G401 (cell line): ENCODE results near the gene PLEKHN1. TPM values are rescaled to one million over a fixed set of nuclear protein-coding genes. Genes with fewer than 3 reads are reported as not detected.
"Not testable (repeated sequence)": the region's sequence is repeated elsewhere in the genome, so short reads cannot be mapped to it uniquely, and the experiment has no call there.

Experiments used
- DNase-seq: peaks from one replicate; pipeline ENCODE4 v3.0.0-alpha.2; 2015; ENCODE audit warnings: low spot score
- in situ Hi-C: cut with HindIII; loops from 2 replicates; pipeline ENCODE4 v1.10.0; 2016; ENCODE audit warnings: low sequenced_read_pairs, mixed read lengths
- total RNA-seq: library from RNA; depleted of rRNA; stranded (reverse); fragments of >200 nt; shearing (Covaris generic); gene quantifications from 2 replicates; pipeline ENCODE4 v1.2.3, GENCODE V29; 2014

Gene PLEKHN1
- total RNA-seq, 1 experiment from 2014 or later, result 5.5 TPM

DNA sequence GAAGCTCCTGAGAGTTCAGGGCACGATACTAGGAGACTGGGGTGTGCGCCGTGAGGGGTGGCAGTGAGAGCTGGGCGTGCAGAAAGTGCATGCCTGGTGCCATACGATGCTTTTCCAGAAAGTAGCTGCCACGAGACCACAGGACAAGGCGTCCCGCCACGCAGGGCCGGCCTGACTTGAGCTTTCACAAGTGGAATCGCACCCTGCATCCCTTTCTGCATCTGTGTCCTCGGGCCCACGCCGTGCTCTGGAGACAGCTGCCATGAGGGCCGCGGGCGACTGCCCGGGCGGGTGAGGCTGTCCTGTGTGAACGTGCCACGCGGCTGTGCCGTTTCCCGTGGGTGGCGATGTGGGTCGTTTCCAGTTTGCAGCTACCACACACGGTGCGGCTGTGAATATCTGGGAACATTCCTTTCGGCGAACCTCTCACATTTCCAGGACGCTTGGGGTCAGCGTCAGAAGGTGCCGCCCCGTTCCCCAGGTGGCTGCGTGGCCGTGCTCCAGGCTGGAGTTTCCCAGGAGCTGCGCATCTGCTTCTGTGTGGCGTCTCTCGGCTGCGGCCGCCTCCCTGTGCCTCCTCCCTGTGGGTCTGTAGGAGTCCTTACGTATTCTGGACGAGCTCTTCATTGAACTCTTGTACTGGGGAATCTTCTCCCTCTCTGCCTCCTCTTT lies 16.6 kb downstream of the PLEKHN1 start:
- in situ Hi-C loops, result no loop called here

GRCh38 chr1:983798-984475 lies 17.7 kb downstream of the PLEKHN1 start:
- in situ Hi-C loops, result no loop called here
- no peak for DNase-seq

More for the DNA sequence above, 16.6 kb downstream of the PLEKHN1 start:
- no peak for DNase-seq

GRCh38 chr1:984476-984814 lies 18.2 kb downstream of the PLEKHN1 start:
- no peak for DNase-seq
- in situ Hi-C loops, result no loop called here

- DNase-seq, result no peak
- in situ Hi-C loops, result no loop called here
Observed at GRCh38 chr1:985126-985525, 18.8 kb downstream of the PLEKHN1 start.

DNA sequence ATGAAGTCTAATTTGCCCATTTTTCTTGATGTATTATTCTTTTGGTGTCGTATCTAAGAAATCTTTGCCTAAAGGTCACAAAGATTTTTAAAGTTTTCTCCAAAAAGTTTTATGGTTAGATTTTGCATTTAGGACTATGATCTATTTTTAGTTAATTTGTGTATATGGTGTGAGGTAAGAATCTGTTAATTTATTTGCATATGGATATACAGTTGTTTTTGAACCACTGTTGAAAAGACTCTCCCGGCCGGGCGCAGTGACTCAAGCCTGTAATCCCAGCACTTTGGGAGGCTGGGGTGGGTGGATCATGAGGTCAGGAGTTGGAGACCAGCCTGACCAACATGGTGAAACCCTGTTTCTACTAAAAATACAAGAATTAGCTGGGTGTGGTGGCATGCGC lies 21.8 kb downstream of the PLEKHN1 start:
- in situ Hi-C loops, DNase-seq: not testable (repeated sequence)

DNA sequence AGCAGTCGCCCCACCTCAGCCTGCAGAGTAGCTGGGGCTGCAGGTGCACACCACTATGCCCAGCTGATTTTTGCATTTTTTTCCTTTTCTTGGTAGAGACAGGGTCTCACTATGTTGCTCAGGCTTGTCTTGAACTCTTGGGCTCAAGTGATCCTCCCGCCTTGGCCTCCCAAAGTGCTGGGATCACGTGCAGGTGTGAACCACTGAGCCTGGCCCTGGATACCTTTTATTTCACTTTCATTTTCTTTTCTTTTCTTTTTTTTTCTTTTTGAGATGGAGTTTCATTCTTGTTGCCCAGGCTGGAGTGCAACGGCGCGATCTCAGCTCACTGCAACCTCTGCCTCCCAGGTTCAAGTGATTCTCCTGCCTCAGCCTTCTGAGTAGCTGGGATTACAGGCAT lies 25.0 kb downstream of the PLEKHN1 start:
- DNase-seq, in situ Hi-C loops: not testable (repeated sequence)

- no peak for DNase-seq
- in situ Hi-C loops, result no loop called here
Observed at GRCh38 chr1:991895-992294, 25.6 kb downstream of the PLEKHN1 start.

DNA sequence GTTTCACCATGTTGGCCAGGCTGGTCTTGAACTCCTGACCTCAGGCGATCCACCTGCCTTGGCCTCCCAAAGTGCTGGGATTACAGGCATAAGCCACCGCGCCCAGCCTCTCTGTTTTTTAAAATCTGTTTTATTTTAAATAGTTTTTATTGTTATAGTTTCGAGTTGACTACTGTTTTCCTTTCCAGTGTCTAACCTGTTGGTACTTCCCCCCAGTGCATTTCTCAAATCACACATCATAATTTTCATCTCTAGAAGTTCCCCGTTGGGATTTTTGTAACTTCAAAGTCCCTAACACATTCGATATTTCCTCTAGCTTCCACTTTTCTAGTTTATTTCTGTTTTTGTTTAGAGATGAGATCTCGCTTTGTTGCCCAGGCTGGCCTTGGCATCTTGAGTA lies 26.1 kb downstream of the PLEKHN1 start:
- in situ Hi-C loops, result no loop called here
- no peak for DNase-seq

DNA sequence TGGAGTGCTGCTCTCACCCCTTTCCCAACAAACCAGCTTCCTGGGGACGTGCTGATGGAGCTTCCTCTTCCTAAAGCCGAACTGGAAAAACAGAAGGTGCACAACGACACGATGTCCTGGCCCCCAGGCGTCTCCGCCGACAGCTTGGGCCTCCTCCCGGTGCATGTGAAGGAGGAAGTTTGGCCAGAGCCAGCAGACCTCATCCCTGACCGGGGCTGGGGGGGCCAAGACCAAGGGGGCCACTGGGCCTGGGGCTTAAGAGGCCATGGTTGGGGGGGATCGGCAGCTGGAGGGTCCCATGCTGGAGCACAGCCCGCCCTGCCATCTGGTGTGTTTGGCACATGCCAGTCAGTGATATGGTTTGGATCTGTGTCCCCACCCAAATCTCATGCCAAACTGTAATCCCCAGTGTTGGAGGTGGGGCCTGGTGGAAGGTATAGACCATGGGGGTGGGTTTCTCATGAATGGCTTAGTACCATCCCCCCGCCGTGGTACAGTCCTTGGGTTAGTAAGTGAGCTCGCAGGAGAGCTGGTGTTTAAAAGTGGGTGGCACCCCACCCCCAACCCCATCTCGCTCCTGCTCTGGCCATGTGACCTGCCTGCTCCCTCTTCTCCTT lies 27.2 kb downstream of the PLEKHN1 start:
- DNase-seq, result no peak
- in situ Hi-C loops, result no loop called here

DNA sequence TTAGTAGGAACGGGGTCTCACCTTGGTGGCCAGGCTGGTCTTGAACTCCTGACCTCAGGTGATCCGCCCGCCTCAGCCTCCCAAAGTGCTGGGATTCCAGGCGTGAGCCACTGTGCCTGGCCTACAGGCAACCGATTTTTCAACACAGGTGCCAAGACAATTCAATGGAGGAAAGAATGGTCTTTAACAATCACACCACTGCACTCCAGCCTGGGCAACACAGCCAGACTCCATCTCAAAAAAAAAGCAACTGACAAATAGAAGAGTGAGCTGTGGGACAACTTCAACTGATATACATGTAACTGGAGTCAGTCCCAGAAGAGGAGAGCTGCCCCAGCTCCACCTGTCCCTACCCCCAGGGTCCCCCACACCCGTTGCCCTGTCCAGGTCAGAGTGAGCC lies 28.3 kb downstream of the PLEKHN1 start:
- DNase-seq, in situ Hi-C loops: not testable (repeated sequence)

GRCh38 chr1:995665-996633 lies 29.7 kb downstream of the PLEKHN1 start:
- in situ Hi-C loops, result no loop called here

GRCh38 chr1:996851-997712 lies 30.8 kb downstream of the PLEKHN1 start:
- in situ Hi-C loops, result no loop called here
- no peak for DNase-seq

More at GRCh38 chr1:995665-996633, 29.7 kb downstream of the PLEKHN1 start:
- no peak for DNase-seq

GRCh38 chr1:997713-997992 lies 31.4 kb downstream of the PLEKHN1 start:
- no peak for DNase-seq
- in situ Hi-C loops, result no loop called here

DNA sequence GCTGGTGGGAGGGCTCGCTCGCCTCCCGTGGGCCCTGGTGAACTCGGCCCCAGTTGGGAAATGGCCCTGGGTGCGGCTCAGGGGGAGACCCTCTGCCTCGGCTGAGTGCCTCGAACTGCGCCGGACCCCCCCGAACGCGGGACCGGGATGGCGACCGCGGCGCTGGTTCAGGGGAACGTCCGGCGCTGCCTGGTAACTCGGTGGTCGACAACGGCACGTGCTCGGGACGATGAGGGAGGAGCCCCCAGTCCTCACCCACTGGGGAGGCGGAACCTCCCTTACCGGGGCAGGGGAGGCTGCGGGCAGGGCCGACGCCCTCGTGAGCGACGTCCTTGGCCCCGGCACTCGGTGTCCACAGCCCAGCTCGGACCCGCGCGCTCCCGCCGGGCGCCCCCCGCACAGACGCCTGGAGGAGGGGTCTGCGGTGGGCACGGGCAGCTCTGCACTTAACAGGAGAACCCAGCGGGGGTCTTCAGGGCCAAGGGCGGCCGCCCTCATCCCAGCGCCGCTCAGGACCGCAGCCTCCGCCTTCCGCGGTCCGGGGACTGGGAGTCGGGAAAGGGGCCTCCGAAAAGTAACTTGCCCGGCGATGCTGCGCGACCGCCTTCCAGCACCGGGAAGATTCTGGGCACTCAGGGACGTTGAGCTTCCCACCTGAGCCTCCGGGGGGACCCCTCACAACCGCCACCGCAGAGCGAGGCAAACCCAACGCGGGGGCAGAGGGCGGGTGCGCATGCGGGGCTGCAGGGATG lies 31.9 kb downstream of the PLEKHN1 start:
- in situ Hi-C loops, result no loop called here
- DNase-seq, result no peak

DNA sequence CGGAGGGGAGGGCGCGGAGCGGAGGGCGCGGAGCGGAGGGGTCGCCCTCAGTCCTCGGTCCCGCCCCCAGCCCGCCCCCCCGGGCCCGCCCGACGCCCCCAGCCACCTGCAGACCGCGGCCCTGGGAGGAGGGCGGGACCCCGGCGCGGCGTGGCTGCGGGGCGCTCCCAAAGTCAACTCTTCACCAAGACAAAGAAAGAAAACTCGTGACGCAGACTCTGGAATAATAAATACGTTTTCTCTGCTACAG lies 32.4 kb downstream of the PLEKHN1 start:
- in situ Hi-C loops, result no loop called here

DNA sequence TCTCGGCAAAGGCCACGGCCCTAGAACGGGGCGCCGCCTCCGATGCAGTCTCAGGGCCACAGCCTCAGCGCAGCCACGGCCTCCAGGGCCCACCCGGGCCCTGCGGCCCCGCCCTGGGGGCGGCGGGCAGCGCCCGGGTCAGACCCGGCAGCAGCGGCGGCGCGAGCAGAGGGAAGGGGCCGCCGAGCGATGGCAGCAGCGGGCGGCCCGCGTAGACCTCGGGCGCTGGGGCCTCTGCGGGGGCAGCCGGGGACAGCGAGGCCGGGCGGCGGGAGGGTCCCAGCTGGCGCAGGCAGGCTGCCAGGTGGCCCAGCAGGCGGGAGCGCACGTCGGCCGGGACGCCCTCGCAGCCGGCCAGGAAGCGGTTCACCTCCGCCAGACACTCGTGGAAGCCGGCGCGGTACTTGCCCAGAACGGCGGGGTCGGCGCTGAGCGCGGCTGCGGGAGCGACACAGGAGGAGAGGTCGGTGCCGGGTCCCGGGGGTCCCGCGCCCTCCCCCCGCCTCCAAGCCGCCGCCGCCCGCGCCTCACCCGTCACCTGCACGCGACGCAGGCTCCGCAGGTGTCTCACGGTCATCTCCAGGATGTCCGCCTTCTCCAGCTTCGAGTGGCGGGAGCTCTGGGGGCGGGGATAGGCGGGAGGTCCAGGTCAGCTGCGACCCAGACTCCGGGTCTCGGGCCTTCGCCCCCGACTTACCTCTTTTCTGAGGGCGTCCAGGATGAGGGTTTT lies 32.9 kb downstream of the PLEKHN1 start:
- DNase-seq, result no peak

More for the DNA sequence above, 32.4 kb downstream of the PLEKHN1 start:
- no peak for DNase-seq

DNA sequence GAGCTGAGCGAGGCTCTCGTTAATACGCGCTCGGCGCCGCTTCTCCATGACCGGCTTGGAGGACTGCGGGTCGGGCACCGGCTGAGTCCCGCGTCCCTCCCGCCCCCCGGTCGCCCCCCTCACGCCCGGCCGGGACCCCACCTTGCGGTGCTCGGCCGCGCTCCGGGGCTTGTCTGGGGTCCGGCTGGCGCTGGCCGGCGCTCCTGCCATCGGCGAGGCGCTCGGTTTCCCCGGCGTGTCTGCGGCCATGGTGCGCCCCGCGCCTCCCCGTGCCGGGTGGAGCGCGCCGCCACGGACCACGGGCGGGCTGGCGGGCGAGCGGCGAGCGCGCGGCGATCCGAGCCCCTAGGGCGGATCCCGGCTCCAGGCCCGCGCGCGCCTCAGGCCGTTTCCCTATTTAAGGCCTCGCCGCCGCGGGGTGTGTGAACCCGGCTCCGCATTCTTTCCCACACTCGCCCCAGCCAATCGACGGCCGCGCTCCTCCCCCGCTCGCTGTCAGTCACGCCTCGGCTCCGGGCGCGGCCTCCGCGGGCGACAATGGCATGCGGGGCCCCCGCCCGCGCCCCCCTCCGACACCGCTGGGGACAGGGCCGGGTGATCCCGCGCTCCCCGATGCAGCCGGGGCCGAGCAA lies 33.6 kb downstream of the PLEKHN1 start, which contains the start of gene HES4:
Gene HES4 (minus strand): TSS at position 373 of the 632 bp plus-strand sequence. CDS start 124 bp downstream, at position 249.
- DNase-seq, result peak; percentile 43
- in situ Hi-C loops, result no loop called here

More for the DNA sequence above, 32.9 kb downstream of the PLEKHN1 start:
- in situ Hi-C loops, result no loop called here
